Caco-2 (cell line): ENCODE measurements around the gene DRAP1. TPM values are rescaled to one million over a fixed set of nuclear protein-coding genes. Genes with fewer than 3 reads are reported as not detected.

Experiments used
- BruUV-seq: library from RNA; stranded (reverse); fragments of 400-500 nt; replicated peaks from 2 replicates; lab custom pipeline; 2021; lab: Mats Ljungman, UMichigan
- CTCF ChIA-PET: fragments of 300-600 bp; sonication (Branson Sonifier 250); formaldehyde crosslinking; loops from one replicate; lab custom pipeline; 2022; ENCODE audit warnings: antibody characterized with exemption; lab: Charles Lee
- POLR2A ChIA-PET: fragments of 300-600 bp; sonication (Branson Sonifier 250); formaldehyde crosslinking; loops from one replicate; lab custom pipeline; 2022; ENCODE audit warnings: antibody characterized with exemption; lab: Charles Lee
- DNase-seq, 2 experiments: peaks; one replicate each; pipeline versions ENCODE4 v3.0.0 to v3.0.0-alpha.2; 2020 to 2022
- H3K27me3 ChIP-seq: replicated peaks from 2 replicates; pipeline ENCODE4 v1.6.0; 2011; ENCODE audit warnings: low read length; ENCODE audit not compliant: control insufficient read depth, insufficient read depth
- H3K36me3 ChIP-seq: 2 replicates; pipeline ENCODE4 v1.5.1; 2011; ENCODE audit warnings: low read length; ENCODE audit not compliant: control insufficient read depth, insufficient read depth
- H3K4me1 ChIP-seq: fragments of 250-450 bp; sonication (Bioruptor Pico); 2 replicates; pipeline ENCODE4 v1.5.1; 2020; ENCODE audit warnings: mild to moderate bottlenecking
- H3K4me3 ChIP-seq: 2 replicates; pipeline ENCODE4 v1.5.1; 2011; ENCODE audit warnings: low read depth, mild to moderate bottlenecking, control low read depth, low read length
- H3K9me3 ChIP-seq: fragments of 250-450 bp; sonication (Bioruptor Pico); 2 replicates; pipeline ENCODE4 v1.5.1; 2020; ENCODE audit warnings: mild to moderate bottlenecking, moderate library complexity
- H3K27ac Mint-ChIP-seq: one replicate; pipeline ENCODE4 v1.8.0; 2022; ENCODE audit warnings: mixed read lengths; ENCODE audit not compliant: unreplicated experiment
- H3K27me3 Mint-ChIP-seq: one replicate; pipeline ENCODE4 v1.8.0; 2022; ENCODE audit warnings: mixed read lengths; ENCODE audit not compliant: insufficient read depth, unreplicated experiment
- H3K36me3 Mint-ChIP-seq: one replicate; pipeline ENCODE4 v1.8.0; 2022; ENCODE audit warnings: mild to moderate bottlenecking, mixed read lengths; ENCODE audit not compliant: insufficient read depth, unreplicated experiment
- H3K4me1 Mint-ChIP-seq: one replicate; pipeline ENCODE4 v1.8.0; 2022; ENCODE audit warnings: low read depth, mixed read lengths; ENCODE audit not compliant: unreplicated experiment
- H3K4me3 Mint-ChIP-seq: one replicate; pipeline ENCODE4 v1.8.0; 2022; ENCODE audit warnings: mild to moderate bottlenecking, moderate library complexity, mixed read lengths; ENCODE audit not compliant: unreplicated experiment
- H3K9me3 Mint-ChIP-seq: one replicate; pipeline ENCODE4 v1.8.0; 2022; ENCODE audit warnings: mixed read lengths; ENCODE audit not compliant: unreplicated experiment
- intact Hi-C: fragments of 100-400 bp; cut with micrococcal nuclease; formaldehyde crosslinking; loops from one replicate; pipeline ENCODE4 v1.10.0; 2022; ENCODE audit not compliant: unreplicated experiment
- total RNA-seq: library from RNA; stranded (reverse); gene quantifications from 2 replicates; pipeline ENCODE4 v1.2.3, GENCODE V29; 2022
- TF ChIP-seq, protein P1 (sequence below), 2 experiments: fragments of 200-600 bp in 1 of 2; IDR thresholded peaks; 1 replicate in 1 of 2; 2 replicates in 1 of 2; pipeline versions ENCODE4 v1.5.1 to v1.8.0; 2011 to 2022; ENCODE audit warnings: antibody characterized with exemption in 1 of 2, control low read depth in 1 of 2, inconsistent platforms in 1 of 2, low read depth in 1 of 2, low read length in 1 of 2, mild to moderate bottlenecking in 1 of 2, moderate library complexity in 1 of 2; ENCODE audit not compliant: insufficient read depth in 1 of 2, severe bottlenecking in 1 of 2, unreplicated experiment in 1 of 2

The DRAP1 gene
- total RNA-seq, 1 experiment from 2014 or later: 91.0 TPM

DNA sequence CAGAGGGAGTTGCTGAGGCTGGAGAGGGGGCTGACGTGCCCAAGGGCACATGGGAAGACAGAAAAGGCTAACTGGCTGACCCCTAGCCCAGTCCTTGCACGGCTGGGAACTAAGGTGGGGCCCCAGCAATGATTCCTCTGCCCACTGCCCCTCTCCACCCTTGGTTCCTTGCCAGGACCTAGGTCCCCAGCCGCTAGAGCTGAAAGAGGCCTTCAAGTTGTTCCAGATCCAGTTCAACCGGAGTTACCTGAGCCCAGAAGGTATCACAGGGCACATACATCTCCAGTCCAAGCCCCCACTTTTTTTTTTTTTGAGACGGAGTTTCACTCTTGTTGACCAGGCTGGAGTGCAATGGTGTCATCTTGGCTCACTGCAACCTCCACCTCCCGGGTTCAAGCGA lies 39.2 kb upstream of the DRAP1 start:
- no peak overlapping the region for H3K27ac Mint-ChIP-seq
- Histone ChIP-seq H3K9me3 (no peaks in the 10 kb centered on the region), H3K36me3 (peaks cover 2% of the 10 kb centered on the region), H3K27me3 (no peaks in the 10 kb centered on the region), H3K4me3 (no peak overlapping the region), H3K4me1 (peaks cover 3% of the 10 kb centered on the region; the same call in 1 of the 2 replicates)
- ChIA-PET POLR2A (interaction anchor here (0.6 kb wide), 1 partner anchor 21 kb away, joined by 3 read pairs; no protein-coding TSS in a partner anchor), CTCF (interaction anchor here (1.3 to 1.9 kb wide), 2 partner anchors 8 to 20 kb away, joined by 5 to 7 read pairs; partner anchors contain the start of genes FIBP and MUS81)
- BruUV-seq: no TSS peak
- H3K9me3 Mint-ChIP-seq: no peaks in the 10 kb centered on the region
- H3K36me3 Mint-ChIP-seq: peaks cover 35% of the 10 kb centered on the region
- intact Hi-C loops: no loop called here
- H3K4me3 Mint-ChIP-seq: no peak overlapping the region
- H3K27me3 Mint-ChIP-seq: no peaks in the 10 kb centered on the region
- peaks cover 6% of the 10 kb centered on the region for H3K4me1 Mint-ChIP-seq
- no peak for DNase-seq
- TF ChIP-seq, protein P1, sequence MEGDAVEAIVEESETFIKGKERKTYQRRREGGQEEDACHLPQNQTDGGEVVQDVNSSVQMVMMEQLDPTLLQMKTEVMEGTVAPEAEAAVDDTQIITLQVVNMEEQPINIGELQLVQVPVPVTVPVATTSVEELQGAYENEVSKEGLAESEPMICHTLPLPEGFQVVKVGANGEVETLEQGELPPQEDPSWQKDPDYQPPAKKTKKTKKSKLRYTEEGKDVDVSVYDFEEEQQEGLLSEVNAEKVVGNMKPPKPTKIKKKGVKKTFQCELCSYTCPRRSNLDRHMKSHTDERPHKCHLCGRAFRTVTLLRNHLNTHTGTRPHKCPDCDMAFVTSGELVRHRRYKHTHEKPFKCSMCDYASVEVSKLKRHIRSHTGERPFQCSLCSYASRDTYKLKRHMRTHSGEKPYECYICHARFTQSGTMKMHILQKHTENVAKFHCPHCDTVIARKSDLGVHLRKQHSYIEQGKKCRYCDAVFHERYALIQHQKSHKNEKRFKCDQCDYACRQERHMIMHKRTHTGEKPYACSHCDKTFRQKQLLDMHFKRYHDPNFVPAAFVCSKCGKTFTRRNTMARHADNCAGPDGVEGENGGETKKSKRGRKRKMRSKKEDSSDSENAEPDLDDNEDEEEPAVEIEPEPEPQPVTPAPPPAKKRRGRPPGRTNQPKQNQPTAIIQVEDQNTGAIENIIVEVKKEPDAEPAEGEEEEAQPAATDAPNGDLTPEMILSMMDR (IDR thresholded peaks at IDR 0.05; ENCODE audit: insufficient read depth in 1 of 2, low read depth in 1 of 2, low read length in 1 of 2, severe bottlenecking in 1 of 2, unreplicated experiment in 1 of 2): no peak

DNA sequence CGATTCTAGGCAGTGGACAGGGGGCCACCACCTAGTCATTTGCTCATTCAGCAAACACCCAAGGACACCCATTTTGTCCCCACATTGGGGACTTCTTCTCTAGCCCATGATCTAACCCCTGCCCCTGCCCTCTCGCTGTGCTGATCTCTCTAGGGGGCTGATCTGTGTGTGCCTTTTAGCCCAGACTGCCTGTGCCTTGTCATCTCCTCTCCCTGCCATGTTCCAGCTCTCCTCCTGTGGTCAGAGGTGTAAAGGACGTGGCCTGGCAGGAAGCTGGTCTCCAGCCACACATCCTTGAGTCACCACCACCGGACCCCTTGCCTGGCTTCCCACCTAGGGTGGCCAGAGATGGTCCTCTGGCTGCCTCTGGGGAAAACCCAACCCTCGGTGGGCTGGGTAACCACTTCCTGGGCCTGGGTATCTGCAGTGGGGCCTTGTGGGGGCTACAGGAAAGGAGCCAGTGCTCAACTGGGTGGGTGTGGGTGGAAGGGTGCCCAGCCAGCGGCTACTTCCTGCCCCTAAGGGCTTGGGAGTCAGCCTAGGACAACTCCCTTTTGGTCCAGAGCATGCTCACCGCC lies 38.3 kb upstream of the DRAP1 start:
- H3K4me3 Mint-ChIP-seq: no peak overlapping the region
- peaks cover 2% of the 10 kb centered on the region for H3K36me3 ChIP-seq
- peaks cover 44% of the 10 kb centered on the region for H3K36me3 Mint-ChIP-seq
- DNase-seq: no peak
- no peaks in the 10 kb centered on the region for H3K27me3 ChIP-seq
- ChIA-PET CTCF (interaction anchor here (1.3 kb wide), 1 partner anchor 21 kb away, joined by 5 read pairs; the partner anchor contains the start of gene MUS81), POLR2A (no interaction called here)
- H3K9me3 ChIP-seq: no peaks in the 10 kb centered on the region
- intact Hi-C loops: no loop called here
- no TSS peak for BruUV-seq
- no peak overlapping the region for H3K4me3 ChIP-seq
- peaks cover 6% of the 10 kb centered on the region for H3K4me1 Mint-ChIP-seq
- H3K27ac Mint-ChIP-seq: no peak overlapping the region
- H3K9me3 Mint-ChIP-seq: no peaks in the 10 kb centered on the region
- H3K4me1 ChIP-seq: peaks cover 4% of the 10 kb centered on the region; the same call in 1 of the 2 replicates
- TF ChIP-seq, protein P1 (IDR thresholded peaks at IDR 0.05; ENCODE audit: insufficient read depth in 1 of 2, low read depth in 1 of 2, low read length in 1 of 2, severe bottlenecking in 1 of 2, unreplicated experiment in 1 of 2): no peak
- no peaks in the 10 kb centered on the region for H3K27me3 Mint-ChIP-seq

DNA sequence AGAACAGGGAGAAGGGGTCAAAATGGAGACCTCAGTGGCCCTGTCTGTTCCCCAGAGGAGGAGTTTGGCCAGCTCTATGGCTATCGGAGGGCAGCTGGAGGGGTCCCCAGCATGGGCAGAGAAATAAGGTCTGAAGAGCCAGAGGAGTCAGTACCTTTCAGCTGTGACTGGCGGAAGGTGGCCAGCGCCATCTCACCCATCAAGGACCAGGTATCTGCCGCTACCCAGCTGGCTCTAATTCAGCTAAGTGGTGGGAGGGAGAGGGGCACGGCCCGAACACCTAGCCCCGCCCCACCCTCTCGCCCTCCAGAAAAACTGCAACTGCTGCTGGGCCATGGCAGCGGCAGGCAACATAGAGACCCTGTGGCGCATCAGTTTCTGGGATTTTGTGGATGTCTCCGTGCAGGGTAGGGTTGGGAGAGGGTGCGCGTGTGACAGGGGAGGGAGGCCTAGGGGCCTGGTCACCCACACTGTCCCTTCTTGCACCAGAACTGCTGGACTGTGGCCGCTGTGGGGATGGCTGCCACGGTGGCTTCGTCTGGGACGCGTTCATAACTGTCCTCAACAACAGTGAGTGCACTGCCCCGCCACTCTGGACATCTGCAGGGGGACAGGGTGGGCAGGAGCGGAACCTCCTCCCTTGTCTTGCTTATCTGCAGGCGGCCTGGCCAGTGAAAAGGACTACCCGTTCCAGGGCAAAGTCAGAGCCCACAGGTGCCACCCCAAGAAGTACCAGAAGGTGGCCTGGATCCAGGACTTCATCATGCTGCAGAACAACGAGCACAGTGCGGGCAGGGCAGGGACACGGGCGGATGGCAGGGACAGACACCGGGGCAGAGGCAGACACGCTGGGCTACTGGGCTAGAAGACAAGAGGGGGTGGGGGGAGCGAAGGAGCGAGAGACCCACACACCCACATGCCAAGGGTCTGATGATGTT lies 36.8 kb upstream of the DRAP1 start:
- Mint-ChIP-seq H3K27me3 (no peaks in the 10 kb centered on the region), H3K36me3 (peaks cover 47% of the 10 kb centered on the region), H3K4me1 (peaks cover 12% of the 10 kb centered on the region), H3K4me3 (no peak overlapping the region), H3K27ac (no peak overlapping the region), H3K9me3 (no peaks in the 10 kb centered on the region)
- CTCF ChIA-PET: no interaction called here
- POLR2A ChIA-PET: no interaction called here
- H3K4me1 ChIP-seq: peaks cover 11% of the 10 kb centered on the region
- H3K4me3 ChIP-seq: no peak overlapping the region
- peaks cover 4% of the 10 kb centered on the region for H3K36me3 ChIP-seq
- no peaks in the 10 kb centered on the region for H3K27me3 ChIP-seq
- BruUV-seq: no TSS peak
- TF ChIP-seq, protein P1 (IDR thresholded peaks at IDR 0.05; ENCODE audit: insufficient read depth in 1 of 2, low read depth in 1 of 2, low read length in 1 of 2, severe bottlenecking in 1 of 2, unreplicated experiment in 1 of 2): no peak
- DNase-seq: no peak
- H3K9me3 ChIP-seq: no peaks in the 10 kb centered on the region
- intact Hi-C loops: no loop called here
